HepG2 (cell line): ENCODE measurements around the gene LAMC1.

Experiments
- AFF4 ChIP-seq: sonication (generic); formaldehyde crosslinking; IDR thresholded peaks from 2 replicates; pipeline ENCODE4 v1.4.0; 2020; ENCODE audit warnings: missing genetic modification reagents
- EZH2 ChIP-seq: conservative IDR thresholded peaks from 2 replicates; pipeline ENCODE4 v1.6.1; 2012; ENCODE audit warnings: mild to moderate bottlenecking, low read depth, low read length, moderate library complexity
- FOXC1 ChIP-seq: sonication (generic); formaldehyde crosslinking; IDR thresholded peaks from 2 replicates; pipeline ENCODE4 v1.8.0; 2022; ENCODE audit warnings: mild to moderate bottlenecking, missing genetic modification reagents, borderline replicate concordance
- FOXK2 ChIP-seq: fragments of 450-650 bp; IDR thresholded peaks from 2 replicates; pipeline ENCODE4 v1.6.1; 2016
- HNF4G ChIP-seq, 2 experiments: sonication (generic) in 1 of 2; formaldehyde crosslinking in 1 of 2; IDR thresholded peaks; 2 replicates each; pipeline versions ENCODE4 v1.4.0 to v1.6.1; 2011 to 2020; ENCODE audit warnings: borderline replicate concordance in 2 of 2, low read depth in 2 of 2, mild to moderate bottlenecking in 2 of 2, low read length in 1 of 2, missing genetic modification reagents in 1 of 2, moderate library complexity in 1 of 2
- KAT8 ChIP-seq: IDR thresholded peaks from 2 replicates; pipeline ENCODE4 v1.6.1; 2016; ENCODE audit warnings: missing genetic modification reagents, missing compliant biosample characterization
- PRPF4 ChIP-seq: fragments of 200-400 bp; formaldehyde crosslinking; IDR thresholded peaks from 2 replicates; pipeline ENCODE4 v1.6.1; 2016; ENCODE audit warnings: low read length, low read depth; ENCODE audit not compliant: poor library complexity, severe bottlenecking
- SATB2 ChIP-seq: sonication (generic); formaldehyde crosslinking; IDR thresholded peaks from 2 replicates; pipeline ENCODE4 v1.5.0; 2020; ENCODE audit warnings: missing genetic modification reagents
- SIN3A ChIP-seq: IDR thresholded peaks from 2 replicates; pipeline ENCODE4 v1.6.1; 2011; ENCODE audit warnings: low read depth, mild to moderate bottlenecking, control low read depth, low read length, borderline replicate concordance
- ZBTB21 ChIP-seq: sonication (generic); formaldehyde crosslinking; IDR thresholded peaks from 2 replicates; pipeline ENCODE4 v1.4.0; 2020; ENCODE audit warnings: missing genetic modification reagents
- ZNF670 ChIP-seq: sonication (generic); formaldehyde crosslinking; IDR thresholded peaks from 2 replicates; pipeline ENCODE4 v1.8.0; 2022; ENCODE audit warnings: mild to moderate bottlenecking, missing genetic modification reagents, borderline replicate concordance
- ZNF720 ChIP-seq: sonication (generic); formaldehyde crosslinking; IDR thresholded peaks from 2 replicates; pipeline ENCODE4 v1.4.0; 2020; ENCODE audit warnings: missing genetic modification reagents
- TF ChIP-seq, protein P1 (sequence below): sonication (generic); formaldehyde crosslinking; IDR thresholded peaks from 2 replicates; pipeline ENCODE4 v1.8.0; 2022; ENCODE audit warnings: missing genetic modification reagents, mild to moderate bottlenecking, inconsistent platforms, borderline replicate concordance
- TF ChIP-seq, protein P2 (sequence below): sonication (generic); formaldehyde crosslinking; IDR thresholded peaks from 2 replicates; pipeline ENCODE4 v1.5.0; 2020; ENCODE audit warnings: mild to moderate bottlenecking, missing genetic modification reagents, moderate library complexity

DNA sequence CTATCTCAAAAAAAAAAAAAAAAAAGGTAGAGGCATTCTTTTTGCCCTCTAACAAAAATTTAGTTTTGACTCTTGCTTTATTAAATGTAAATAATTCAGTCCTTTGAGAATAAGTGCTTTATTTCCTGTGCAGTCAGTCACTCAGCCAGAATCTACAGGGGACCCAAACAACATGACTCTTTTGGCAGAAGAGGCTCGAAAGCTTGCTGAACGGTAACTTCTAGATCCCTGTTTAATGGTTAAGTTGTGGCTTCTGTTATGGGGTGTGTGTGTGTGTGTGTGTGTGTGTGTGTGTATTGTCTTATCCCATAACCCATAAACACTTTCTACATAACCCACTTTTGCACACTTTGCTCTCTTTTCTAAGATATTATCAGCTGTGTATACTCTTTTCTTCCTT, 107.9 kb downstream of the LAMC1 start:
- no peak for TF ChIP-seq FOXC1 (CRISPR knock-in tag)
- TF ChIP-seq, protein P1, sequence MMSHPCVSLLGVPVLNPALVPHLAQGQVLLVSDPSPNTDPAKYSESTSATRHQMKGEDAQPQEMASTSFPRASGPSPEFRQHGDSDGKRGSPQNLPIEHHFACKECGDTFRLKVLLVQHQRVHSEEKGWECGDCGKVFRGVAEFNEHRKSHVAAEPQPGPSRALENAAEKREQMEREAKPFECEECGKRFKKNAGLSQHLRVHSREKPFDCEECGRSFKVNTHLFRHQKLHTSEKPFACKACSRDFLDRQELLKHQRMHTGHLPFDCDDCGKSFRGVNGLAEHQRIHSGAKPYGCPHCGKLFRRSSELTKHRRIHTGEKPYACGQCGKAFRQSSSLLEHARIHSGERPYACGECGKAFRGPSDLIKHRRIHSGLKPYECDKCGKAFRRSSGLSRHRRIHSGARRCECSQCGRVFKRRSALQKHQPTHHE (CRISPR knock-in tag), result no peak
- TF ChIP-seq KAT8, result no peak
- TF ChIP-seq AFF4 (CRISPR knock-in tag), result no peak
- TF ChIP-seq, protein P2, sequence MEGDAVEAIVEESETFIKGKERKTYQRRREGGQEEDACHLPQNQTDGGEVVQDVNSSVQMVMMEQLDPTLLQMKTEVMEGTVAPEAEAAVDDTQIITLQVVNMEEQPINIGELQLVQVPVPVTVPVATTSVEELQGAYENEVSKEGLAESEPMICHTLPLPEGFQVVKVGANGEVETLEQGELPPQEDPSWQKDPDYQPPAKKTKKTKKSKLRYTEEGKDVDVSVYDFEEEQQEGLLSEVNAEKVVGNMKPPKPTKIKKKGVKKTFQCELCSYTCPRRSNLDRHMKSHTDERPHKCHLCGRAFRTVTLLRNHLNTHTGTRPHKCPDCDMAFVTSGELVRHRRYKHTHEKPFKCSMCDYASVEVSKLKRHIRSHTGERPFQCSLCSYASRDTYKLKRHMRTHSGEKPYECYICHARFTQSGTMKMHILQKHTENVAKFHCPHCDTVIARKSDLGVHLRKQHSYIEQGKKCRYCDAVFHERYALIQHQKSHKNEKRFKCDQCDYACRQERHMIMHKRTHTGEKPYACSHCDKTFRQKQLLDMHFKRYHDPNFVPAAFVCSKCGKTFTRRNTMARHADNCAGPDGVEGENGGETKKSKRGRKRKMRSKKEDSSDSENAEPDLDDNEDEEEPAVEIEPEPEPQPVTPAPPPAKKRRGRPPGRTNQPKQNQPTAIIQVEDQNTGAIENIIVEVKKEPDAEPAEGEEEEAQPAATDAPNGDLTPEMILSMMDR (CRISPR knock-in tag), result no peak
- TF ChIP-seq EZH2, result no peak
- TF ChIP-seq FOXK2, result no peak
- TF ChIP-seq PRPF4, result no peak
- no peak for TF ChIP-seq SATB2 (CRISPR knock-in tag)
- no peak for TF ChIP-seq ZNF670
- TF ChIP-seq SIN3A, result no peak
- TF ChIP-seq ZBTB21, result no peak
- no peak for TF ChIP-seq ZNF720 (CRISPR knock-in tag)
- no peak for TF ChIP-seq HNF4G (IDR thresholded peaks at IDR 0.05; ENCODE audit: borderline replicate concordance, low read depth, low read length)
- TF ChIP-seq HNF4G (CRISPR knock-in tag; IDR thresholded peaks at IDR 0.05; ENCODE audit: borderline replicate concordance, low read depth), result no peak
